NCI-H446 treated with DMSO at 0.1 percent for 48 hours (cell line): Measurements from ENCODE around the gene PRTN3.
"Not testable (repeated sequence)": the region's sequence is repeated elsewhere in the genome, so short reads cannot be mapped to it uniquely, and the experiment has no call there.

Experiments
- DNase-seq: peaks from one replicate; lab custom pipeline; 2025; lab: John Stamatoyannopoulos, UW

The PRTN3 gene

DNA sequence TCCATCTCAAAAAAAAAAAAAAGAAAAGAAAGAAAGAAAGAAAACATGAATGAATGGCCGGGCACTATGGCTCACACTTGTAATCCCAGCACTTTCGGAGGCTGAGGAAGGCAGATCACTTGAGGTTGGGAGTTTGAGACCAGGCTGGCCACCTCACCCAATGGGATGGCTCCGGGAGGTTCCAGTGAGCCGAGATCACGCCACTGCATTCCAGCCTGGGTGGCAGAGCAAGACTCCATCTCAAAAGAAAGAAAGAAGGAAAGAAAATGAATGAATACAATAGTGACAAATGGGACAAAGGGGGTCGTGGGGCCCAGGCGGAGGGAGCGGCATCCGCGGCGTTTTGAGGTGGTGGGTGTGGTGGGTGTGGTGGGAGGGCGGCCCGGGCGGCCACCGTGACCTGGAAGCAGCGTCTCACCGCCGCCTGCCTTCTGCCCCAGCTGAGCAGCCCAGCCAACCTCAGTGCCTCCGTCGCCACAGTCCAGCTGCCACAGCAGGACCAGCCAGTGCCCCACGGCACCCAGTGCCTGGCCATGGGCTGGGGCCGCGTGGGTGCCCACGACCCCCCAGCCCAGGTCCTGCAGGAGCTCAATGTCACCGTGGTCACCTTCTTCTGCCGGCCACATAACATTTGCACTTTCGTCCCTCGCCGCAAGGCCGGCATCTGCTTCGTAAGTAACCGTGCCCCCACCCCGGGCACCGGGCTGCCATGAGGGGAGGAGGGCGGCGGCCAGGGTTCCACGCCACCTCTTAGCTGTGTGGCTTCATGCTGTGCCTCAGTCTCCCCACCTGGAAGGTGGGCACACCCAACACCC, 5.1 kb downstream of the PRTN3 start:
- no peak for DNase-seq

DNA sequence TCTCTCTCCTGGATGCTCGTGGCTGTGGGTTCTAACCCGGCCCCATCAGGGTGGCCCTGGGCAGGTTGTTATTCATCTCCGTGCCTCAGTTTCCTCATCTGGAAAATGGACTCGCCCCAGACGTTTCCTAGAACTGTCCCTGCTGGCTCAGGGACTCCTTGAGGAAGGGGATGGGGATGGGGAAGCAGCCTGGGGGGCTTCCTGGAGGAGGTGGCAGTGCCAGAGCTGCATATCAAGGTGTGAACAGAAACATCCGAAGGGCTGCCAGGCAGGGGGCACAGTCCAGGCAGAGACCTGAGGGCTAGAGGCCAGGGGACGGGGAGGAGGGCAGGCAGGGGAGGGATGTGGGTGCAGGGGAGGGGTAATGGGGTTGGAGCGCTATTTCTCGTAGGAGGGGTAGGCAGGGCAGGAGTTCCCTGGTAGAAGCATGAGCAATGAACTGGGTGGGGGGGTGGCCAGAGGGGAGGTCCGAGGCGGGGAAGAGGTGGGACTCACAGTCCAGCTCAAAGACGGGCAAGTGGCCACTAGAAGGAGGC, 7.7 kb downstream of the PRTN3 start:
- no peak for DNase-seq

DNA sequence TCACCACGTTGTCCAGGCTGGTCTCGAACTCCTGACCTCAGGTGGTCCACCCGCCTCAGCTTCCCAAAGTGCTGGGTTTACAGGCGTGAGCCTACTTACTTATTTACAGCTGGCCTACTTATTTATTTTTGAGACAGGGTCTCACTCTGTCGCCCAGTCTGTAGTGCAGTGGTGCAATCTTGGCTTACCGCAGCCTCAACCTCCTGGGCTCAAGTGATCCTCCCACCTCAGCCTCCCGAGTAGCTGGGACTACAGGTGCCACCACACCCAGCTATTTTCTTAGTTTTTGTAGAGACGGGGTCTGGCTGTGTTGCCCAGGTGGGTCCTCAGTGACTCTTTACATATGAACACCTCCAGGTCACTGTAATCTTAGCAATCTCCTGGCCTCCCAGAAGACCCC, 8.4 kb downstream of the PRTN3 start:
- not testable (repeated sequence) for DNase-seq

DNA sequence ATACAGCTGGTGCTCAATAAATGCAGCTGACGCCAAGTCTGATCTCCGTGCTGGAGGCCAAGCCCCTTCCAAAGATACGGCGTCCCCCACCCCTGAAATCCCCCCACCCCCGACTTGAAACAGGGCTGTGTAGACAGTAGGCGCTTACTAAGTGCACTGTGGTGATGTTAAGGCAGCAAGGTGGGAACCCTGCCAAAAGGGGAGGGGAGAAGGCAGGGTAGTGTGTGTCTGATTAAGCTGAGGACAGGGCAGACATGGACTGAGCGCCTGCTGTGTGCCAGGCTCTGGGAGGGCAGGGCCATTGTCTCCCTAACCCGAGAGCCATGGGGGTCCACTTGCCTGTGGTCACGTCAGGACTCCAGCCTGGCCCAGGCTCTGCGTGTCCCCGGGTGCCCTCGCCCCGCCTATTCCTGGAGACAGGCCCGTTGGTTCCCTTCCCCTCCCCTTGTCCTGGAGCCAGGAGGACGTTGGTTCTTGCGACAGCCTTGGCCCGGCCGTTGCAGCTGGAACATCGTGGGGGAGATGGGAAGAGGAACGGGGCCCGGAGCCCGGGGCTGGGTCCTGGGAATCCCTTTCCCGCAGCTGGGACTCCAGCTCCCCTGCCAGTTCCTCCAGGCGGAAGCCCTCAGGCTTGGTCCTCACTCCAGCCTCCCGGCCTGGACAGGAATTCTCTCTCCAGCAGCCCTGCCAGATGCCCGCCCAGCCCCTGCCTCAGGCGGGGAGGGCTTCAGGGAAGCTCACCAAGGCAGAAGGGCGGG, 9.6 kb downstream of the PRTN3 start:
- peak; percentile 44 for DNase-seq

DNA sequence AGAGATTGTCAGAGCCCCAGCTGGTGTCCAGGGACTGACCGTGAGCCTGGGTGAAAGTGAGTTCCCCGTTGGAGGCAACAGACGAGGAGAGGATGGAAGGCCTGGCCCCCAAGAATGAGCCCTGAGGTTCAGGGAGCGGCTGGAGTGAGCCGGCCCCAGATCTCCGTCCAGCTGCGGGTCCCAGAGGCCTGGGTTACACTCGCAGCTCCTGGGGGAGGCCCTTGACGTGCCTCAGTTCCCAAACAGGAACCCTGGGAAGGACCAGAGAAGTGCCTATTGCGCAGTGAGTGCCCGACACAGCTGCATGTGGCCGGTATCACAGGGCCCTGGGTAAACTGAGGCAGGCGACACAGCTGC, 10.2 kb downstream of the PRTN3 start:
- DNase-seq: no peak

DNA sequence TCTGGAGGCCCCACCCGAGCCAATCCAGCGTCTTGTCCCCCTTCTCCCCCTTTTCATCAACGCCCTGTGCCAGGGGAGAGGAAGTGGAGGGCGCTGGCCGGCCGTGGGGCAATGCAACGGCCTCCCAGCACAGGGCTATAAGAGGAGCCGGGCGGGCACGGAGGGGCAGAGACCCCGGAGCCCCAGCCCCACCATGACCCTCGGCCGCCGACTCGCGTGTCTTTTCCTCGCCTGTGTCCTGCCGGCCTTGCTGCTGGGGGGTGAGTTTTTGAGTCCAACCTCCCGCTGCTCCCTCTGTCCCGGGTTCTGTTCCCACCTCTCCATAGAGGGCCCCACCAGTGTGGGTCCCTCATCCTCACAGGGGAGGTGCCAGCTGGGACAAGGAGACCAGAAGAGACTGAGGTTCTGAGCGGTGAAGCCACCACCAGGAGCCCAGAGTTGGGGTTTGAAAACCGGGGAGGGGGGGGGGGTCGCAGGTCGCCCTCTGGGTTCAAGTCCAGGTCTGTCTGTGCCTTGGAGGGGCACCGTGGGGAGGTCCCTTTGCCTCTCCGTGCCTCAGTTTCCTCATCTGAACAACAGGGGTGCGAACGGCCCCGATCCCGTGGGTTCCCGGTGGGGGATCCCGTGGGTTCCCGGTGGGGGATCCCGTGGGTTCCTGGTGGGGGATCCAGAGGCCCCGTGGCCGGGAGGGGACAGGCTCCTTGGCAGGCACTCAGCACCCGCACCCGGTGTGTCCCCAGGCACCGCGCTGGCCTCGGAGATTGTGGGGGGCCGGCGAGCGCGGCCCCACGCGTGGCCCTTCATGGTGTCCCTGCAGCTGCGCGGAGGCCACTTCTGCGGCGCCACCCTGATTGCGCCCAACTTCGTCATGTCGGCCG, 11.6 kb downstream of the PRTN3 start, which contains the start of gene ELANE:
ELANE (plus strand) TSS at position 168 of the 878 bp plus-strand sequence; CDS start at position 194, 26 bp downstream.
- DNase-seq: no peak

DNA sequence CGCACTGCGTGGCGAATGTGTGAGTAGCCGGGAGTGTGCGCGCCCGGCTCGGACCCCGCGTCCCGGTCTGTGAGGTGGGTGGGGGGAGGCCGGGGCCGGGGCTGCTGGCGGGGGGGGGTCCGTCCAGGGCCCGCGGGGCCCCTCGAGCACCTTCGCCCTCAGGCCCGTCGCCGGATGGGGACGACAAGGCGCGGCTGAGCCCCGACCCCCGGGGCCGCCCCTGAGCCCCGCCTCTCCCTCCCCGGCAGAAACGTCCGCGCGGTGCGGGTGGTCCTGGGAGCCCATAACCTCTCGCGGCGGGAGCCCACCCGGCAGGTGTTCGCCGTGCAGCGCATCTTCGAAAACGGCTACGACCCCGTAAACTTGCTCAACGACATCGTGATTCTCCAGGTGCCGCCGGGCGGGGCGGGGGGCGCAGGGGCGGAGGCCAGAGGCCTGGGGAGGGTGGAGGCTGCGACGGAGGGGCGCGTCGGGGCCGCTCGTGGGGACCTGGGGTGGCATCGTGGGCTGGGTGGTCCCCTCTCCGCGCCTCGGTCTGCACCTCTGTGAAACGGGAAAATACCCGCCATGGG, 12.3 kb downstream of the PRTN3 start:
- no peak for DNase-seq

DNA sequence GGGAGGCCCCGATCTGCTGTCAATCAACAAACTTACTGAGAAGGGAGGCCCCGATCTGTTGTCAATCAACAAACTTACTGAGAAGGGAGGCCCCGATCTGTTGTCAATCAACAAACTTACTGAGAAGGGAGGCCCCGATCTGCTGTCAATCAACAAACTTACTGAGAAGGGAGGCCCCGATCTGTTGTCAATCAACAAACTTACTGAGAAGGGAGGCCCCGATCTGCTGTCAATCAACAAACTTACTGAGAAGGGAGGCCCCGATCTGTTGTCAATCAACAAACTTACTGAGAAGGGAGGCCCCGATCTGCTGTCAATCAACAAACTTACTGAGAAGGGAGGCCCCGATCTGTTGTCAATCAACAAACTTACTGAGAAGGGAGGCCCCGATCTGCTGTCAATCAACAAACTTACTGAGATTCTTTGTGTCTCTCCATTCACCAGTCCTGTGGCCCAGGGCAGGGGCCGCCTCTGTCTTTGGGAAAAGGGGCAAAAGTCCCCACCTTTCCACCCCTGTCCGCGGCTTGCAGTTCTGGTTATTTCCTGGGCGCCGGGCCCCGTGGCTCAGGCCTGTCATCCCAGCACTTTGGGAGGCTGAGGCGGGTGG, 12.9 kb downstream of the PRTN3 start:
- DNase-seq: not testable (repeated sequence)

DNA sequence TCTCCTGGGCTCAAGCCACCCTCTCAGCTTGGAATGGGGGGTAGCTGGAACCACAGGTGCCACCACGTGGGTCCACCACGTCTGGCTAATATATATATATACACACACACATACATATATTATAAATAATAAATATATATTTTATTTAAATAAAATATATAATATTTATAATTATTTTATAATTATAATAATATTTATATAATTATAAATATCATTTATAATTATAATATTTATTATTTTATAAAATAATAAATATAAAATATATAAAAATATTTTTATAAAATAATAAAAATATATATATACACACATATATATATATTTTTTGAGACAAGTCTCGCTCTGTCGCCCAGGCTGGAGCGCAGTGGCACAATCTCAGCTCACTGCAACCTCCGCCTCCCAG, 13.8 kb downstream of the PRTN3 start:
- no peak for DNase-seq

DNA sequence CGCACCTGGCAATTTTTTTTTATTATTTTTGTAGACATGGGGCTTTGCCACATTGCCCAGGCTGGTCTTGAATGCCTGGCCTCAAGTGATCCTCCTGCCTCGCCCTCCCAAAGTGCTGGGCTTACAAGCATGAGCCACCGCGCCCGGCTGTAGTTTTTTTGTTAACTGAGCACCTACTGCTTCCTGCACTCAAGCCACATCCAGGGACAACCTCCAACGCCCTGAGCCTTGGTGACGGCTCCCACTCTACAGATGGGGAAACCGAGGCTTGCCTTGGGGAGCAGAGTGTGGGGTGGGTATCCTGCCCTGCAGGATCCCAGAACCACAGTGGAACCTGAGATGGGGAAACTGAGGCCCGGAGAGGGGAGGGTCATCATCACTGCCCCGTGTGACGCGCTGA, 14.3 kb downstream of the PRTN3 start:
- no peak for DNase-seq

DNA sequence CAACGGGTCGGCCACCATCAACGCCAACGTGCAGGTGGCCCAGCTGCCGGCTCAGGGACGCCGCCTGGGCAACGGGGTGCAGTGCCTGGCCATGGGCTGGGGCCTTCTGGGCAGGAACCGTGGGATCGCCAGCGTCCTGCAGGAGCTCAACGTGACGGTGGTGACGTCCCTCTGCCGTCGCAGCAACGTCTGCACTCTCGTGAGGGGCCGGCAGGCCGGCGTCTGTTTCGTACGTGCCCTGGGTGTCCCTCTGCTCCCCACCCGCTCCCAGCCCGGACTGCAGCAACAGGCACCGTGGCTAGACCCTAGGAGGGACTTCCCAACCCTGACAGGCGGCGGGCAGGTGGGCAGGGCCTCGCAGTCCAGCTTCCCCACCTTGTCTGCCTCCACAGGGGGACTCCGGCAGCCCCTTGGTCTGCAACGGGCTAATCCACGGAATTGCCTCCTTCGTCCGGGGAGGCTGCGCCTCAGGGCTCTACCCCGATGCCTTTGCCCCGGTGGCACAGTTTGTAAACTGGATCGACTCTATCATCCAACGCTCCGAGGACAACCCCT, 14.8 kb downstream of the PRTN3 start:
- DNase-seq: no peak

DNA sequence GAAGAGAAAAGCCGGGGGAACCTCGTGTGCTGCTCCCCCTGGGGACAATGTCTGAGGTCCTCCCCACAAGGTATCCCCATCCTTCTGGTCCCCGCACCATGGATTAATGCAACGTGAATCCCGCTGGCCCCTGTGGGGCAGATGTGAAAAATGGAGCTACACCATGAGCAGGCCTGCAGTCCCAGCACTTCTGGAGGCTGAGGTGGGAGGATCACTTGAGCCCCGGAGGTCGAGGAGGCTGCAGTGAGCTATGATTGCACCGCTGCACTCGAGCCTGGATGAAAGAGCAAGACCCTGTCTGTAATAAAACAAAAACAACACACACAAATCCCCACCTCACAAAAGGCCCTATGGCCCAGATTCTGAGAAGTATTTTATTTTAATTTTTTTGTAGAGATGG, 17.5 kb downstream of the PRTN3 start:
- DNase-seq: no peak

DNA sequence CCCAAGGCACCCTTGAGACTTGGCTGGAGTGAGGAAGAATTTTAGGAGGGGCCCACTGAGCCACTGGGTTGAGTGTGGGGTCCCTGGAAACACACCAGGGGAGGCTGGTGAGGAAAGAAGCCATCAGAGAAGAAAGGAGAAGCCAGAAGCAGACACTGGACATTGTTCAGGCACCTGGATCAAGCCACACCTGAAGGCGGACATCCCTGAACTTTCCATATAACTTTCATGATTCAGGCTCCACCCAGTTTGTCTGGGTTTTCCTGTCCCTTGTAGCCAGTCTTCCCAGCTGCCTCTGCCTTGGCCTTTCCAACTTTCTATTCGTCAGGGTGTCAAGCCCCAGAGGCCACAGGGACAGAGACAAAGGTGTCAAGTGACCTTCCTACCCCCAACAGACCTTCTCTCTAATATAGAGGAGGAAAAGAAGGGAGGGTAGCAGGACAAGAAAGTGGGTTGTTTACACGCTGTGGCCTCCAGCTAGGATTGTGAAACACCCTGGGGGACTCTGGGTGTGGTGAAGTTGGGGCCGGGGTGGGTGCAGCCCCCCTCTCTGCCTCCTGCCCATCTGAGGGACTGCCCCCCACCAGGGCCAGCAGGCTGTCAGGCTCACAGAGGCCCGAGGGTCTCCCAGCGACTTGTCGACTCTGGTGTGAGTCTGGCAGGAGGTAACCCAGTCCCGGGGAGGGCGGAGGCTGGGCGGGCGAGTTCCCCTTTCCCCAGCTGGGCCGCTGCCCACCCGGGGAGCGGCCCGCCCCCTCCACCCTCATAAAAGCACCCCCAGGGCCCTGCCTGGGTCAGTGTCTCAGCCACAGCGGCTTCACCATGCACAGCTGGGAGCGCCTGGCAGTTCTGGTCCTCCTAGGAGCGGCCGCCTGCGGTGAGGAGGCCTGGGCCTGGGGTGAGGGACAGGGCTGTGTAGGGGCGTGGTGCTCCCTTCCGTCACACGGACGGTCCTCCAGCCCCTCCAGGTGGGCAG, 18.4 kb downstream of the PRTN3 start, which contains the start of gene CFD:
CFD (plus strand) TSS at position 797 of the 976 bp plus-strand sequence; CDS start at position 823, 26 bp downstream.
- no peak for DNase-seq

DNA sequence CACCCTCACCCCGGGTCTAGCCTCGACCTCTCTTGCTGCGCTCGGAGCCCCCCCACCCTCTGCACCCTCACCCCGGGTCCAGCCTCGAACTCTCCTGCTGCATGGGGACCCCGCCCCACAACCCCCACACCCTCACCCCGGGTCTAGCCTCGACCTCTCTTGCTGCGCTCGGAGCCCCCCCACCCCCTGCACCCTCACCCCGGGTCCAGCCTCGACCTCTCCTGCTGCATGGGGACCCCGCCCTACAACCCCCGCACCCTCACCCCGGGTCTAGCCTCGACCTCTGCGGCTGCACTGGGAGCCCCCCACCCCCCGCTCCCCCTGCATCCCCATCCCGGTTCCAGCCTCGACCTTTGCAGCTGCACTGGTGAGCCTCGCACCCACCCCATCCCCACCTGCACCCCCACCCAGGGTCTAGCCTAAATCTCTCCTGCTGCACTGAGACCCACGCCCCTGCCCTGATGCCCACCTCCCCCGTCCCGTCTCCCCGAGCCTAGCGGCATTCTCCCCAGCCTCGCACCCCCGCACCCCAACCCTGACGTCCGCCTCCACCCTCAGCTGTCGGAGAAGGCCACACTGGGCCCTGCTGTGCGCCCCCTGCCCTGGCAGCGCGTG, 20.4 kb downstream of the PRTN3 start:
- DNase-seq: no peak

DNA sequence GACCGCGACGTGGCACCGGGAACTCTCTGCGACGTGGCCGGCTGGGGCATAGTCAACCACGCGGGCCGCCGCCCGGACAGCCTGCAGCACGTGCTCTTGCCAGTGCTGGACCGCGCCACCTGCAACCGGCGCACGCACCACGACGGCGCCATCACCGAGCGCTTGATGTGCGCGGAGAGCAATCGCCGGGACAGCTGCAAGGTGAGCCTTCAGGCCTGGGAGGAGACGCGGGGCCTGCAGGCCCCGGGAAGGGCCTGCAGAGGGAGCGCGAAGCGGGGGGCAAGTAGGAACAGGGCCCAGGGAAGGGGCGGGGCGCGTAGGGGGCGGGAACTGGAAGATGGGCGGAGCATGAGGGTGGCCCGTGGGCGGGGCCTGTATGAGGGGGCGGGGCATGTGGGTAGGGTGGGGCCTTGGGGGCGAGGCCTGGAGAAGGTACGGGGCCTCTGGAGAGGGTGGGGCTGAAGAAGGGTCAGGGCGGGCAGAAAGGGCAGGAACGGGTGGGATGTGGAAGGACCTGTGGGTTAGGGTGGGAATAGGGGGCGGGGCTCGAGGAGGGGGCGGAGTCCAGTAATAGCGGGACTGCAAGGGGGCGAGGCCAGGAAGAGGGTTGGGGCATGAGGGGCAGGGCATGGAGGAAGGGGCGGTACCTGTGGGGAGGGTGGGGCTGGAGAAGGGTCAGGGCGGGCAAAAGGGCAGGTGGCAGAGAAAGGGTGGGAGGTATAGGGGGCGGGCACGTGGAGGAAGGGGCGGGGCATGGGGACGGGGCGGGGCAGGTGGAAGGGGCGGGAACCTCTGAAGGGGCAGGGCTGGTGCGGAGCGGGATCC, 21.2 kb downstream of the PRTN3 start:
- DNase-seq: no peak

DNA sequence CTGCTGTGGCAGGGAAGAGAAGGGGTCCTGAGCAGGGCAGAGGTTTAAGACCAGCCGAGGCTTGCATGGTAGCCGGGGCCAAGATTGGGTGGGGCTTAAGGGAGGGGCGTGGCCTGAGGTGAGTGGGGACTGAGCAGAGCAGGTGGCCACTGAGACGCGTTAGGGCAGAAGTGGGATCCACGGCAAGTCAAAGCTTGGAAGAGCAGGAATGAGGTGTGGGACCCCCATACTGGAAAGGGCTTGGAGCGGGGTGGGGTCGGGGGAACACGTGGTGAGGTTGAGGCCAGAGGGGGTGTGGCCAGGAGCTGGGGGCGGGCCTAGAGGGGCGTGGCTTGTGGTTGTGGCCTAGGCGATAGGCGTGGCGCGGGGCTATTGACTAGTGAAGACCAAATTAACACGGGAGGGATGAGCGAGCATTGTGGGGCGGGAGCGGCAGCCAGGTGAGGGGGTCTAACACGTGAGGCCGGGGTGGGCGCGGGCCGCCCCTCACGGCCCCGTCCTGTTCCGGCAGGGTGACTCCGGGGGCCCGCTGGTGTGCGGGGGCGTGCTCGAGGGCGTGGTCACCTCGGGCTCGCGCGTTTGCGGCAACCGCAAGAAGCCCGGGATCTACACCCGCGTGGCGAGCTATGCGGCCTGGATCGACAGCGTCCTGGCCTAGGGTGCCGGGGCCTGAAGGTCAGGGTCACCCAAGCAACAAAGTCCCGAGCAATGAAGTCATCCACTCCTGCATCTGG, 21.9 kb downstream of the PRTN3 start:
- DNase-seq: no peak

DNA sequence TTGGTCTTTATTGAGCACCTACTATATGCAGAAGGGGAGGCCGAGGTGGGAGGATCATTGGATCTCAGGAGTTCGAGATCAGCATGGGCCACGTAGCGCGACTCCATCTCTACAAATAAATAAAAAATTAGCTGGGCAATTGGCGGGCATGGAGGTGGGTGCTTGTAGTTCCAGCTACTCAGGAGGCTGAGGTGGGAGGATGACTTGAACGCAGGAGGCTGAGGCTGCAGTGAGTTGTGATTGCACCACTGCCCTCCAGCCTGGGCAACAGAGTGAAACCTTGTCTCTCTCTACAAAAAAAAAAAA, 22.5 kb downstream of the PRTN3 start:
- DNase-seq: no peak

DNA sequence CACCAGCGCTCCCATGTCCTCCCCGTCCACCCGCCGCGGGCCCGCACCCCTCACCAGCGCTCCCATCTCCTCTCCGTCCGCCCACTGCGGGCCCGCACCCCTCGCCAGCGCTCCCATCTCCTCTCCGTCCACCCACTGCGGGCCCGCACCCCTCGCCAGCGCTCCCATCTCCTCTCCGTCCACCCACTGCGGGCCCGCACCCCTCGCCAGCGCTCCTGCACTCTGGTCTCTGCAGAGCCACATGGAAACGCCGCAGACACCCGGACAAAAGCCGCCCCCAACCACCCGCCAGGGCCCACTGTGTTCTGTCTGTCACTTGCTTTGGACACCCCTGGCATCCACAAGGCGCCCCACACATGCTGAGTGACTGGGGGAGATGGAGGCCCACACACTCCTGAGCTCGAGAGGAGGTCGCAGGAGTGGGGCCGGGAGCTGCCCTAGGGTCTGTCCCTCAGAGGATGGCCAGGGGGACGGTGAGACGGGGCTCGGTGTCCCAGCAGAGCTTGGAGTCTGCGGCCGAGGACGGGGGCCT, 26.0 kb downstream of the PRTN3 start:
- no peak for DNase-seq
